Left ventricle myocardium inferior (tissue), 1 donor: Measurements from ENCODE around the gene NUCKS1. TPM values are rescaled to one million over a fixed set of nuclear protein-coding genes. Genes with fewer than 3 reads are reported as not detected.

Source experiments
- DNase-seq: peaks from one replicate; pipeline ENCODE4 v3.0.0-alpha.2; 2020
- H3K27ac ChIP-seq: fragments of 200-600 bp; replicated peaks from 2 replicates; pipeline ENCODE4 v1.8.0; 2021
- H3K27me3 ChIP-seq: fragments of 200-600 bp; 2 replicates; pipeline ENCODE4 v1.8.0; 2021; ENCODE audit warnings: low read depth
- H3K36me3 ChIP-seq: fragments of 200-600 bp; 2 replicates; pipeline ENCODE4 v1.8.0; 2021
- H3K4me1 ChIP-seq: fragments of 200-600 bp; 2 replicates; pipeline ENCODE4 v1.8.0; 2021
- H3K4me3 ChIP-seq: fragments of 200-600 bp; 2 replicates; pipeline ENCODE4 v1.8.0; 2021; ENCODE audit warnings: mild to moderate bottlenecking, moderate library complexity
- H3K9me3 ChIP-seq: fragments of 200-600 bp; replicated peaks from 2 replicates; pipeline ENCODE4 v1.8.0; 2021
- intact Hi-C: fragments of 100-400 bp; cut with micrococcal nuclease; formaldehyde crosslinking; loops from one replicate; pipeline ENCODE4 v1.11.0; 2022
- total RNA-seq: library from RNA; stranded (reverse); fragmentation: NEBNext Ultra II Directional; extraction: Animal tissue kit (Norgen Biotek cat#: 25700); gene quantifications from one replicate; pipeline ENCODE4 v1.2.1, GENCODE V29; 2021
- TF ChIP-seq, protein P1 (sequence below): fragments of 200-600 bp; IDR thresholded peaks from 2 replicates; pipeline ENCODE4 v1.8.0; 2021; ENCODE audit warnings: antibody characterized with exemption, mild to moderate bottlenecking, borderline replicate concordance
- donor health status: DM: no; HTN: yes; CAD: no; lungs with severe emphysema.

The NUCKS1 gene
- total RNA-seq, 1 donor from 2014 or later, result 217 TPM

DNA sequence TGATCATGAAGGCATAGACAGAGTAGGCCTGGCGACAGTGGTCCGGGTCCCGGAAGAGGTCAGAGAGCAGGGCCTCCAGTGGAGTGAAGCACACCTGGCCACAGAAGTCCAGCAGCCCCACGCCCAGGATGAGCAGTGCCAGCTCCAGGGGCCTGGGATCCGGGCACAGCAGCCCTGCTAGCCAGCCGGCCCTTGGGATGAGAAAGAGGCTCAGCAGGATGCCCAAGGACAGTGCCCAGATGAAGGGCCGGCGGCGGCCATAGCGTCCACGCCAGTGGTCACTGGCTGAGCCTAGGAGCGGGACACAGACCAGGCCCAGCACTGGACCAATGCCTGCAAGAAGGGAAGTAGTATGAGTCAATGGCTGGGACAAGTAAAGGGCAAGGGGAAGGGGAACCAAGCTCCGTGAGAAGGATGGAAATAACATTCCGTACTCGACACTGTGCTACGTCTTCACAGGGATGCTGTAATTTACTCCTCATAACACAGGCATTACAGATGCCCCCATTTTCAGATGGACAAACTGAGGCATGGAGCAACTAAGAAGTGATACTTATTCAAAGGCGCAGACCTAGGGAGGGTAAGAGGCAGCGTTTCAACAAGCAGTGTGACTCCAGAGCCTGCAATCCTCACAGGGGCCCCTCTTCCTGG lies 86.6 kb downstream of the NUCKS1 start:
- Histone ChIP-seq H3K4me3 (no peak overlapping the region), H3K9me3 (no peaks in the 10 kb centered on the region), H3K27ac (no peak overlapping the region), H3K36me3 (no peaks in the 10 kb centered on the region), H3K27me3 (no peaks in the 10 kb centered on the region), H3K4me1 (peaks cover 33% of the 10 kb centered on the region)
- TF ChIP-seq, protein P1, sequence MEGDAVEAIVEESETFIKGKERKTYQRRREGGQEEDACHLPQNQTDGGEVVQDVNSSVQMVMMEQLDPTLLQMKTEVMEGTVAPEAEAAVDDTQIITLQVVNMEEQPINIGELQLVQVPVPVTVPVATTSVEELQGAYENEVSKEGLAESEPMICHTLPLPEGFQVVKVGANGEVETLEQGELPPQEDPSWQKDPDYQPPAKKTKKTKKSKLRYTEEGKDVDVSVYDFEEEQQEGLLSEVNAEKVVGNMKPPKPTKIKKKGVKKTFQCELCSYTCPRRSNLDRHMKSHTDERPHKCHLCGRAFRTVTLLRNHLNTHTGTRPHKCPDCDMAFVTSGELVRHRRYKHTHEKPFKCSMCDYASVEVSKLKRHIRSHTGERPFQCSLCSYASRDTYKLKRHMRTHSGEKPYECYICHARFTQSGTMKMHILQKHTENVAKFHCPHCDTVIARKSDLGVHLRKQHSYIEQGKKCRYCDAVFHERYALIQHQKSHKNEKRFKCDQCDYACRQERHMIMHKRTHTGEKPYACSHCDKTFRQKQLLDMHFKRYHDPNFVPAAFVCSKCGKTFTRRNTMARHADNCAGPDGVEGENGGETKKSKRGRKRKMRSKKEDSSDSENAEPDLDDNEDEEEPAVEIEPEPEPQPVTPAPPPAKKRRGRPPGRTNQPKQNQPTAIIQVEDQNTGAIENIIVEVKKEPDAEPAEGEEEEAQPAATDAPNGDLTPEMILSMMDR, result no peak
- DNase-seq, result no peak
- intact Hi-C loops, result loop anchor here (5.0 kb wide), 1 partner anchor 49 kb away; no protein-coding TSS in a partner anchor

Other genes with a start within 250 kb of the NUCKS1 start
- gene CDK18, start 245.5 kb downstream of the NUCKS1 start, total RNA-seq, result 179 TPM
- 36.3 TPM for gene ELK4, start 118.2 kb downstream of the NUCKS1 start, total RNA-seq
- 5.2 TPM for gene SLC45A3, start 69.7 kb downstream of the NUCKS1 start, total RNA-seq
- 13.7 TPM for gene RAB29, start 25.3 kb upstream of the NUCKS1 start, total RNA-seq
- gene SLC41A1, start 63.0 kb upstream of the NUCKS1 start, total RNA-seq, result 486 TPM
- 1.7 TPM for gene PM20D1, start 100.0 kb upstream of the NUCKS1 start, total RNA-seq
- 35.2 TPM for gene SLC26A9, start 193.3 kb upstream of the NUCKS1 start, total RNA-seq